ENCODE results near the gene RREB1. TPM values are rescaled to one million over a fixed set of nuclear protein-coding genes. Genes with fewer than 3 reads are reported as not detected.

The RREB1 gene
- polyA plus RNA-seq, 1 donor from 2014 or later, result not detected

DNA sequence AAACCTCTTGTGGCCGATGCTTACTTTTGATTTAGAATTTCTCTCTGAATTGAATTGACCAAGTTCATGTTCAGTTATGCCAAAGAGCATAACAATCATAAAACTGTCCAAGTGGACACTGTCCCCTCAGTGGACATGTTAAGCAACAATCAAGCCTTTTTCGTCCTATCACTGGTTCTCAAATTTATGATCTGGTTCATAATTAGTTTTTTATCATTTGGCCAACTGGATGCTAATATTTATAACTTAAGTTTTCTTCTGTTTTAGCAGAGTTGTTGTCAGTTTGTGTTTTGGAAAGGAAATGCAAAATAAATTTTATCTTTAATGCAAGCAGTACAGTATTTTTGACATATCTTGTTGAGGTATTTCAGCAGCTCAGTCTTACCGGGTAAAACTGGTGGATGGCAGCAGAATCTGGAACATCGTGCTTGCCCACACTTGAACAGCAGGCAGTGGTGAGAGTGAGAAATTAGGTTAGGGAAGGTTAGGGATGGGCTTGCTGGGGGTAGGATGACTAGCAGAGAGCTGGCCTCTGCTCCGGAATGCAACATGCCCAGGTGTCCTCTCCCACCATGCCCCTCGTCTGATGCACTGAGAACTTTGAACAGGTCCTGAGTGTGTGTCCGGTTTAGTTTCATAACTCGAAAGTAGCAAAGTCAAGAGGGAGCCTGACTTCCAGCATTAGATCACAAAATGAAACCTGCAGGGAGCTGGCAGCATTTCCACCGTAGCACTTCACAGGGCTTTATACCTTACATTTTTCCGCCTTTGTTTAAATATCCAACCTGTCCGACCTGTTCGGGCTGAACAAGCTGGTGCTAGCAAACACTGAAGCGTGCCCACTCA is 93.1 kb downstream of the RREB1 start:
- no peak overlapping the region for H3K27ac ChIP-seq (ENCODE audit: low read length)
- no peaks in the 10 kb centered on the region for H3K36me3 ChIP-seq (ENCODE audit: insufficient read depth, low read length)
- no peak overlapping the region for H2AFZ ChIP-seq (ENCODE audit: low read depth, low read length)
- H3K9me3 ChIP-seq (ENCODE audit: low read length), result no peaks in the 10 kb centered on the region
- no peaks in the 10 kb centered on the region for H3K79me2 ChIP-seq (replicated peaks; ENCODE audit: insufficient read depth, low read length)
- no peaks in the 10 kb centered on the region for H3K9me2 ChIP-seq (ENCODE audit: insufficient read depth, low read length)
- H3K4me3 ChIP-seq (ENCODE audit: low read length), result no peak overlapping the region
- H3K4me2 ChIP-seq (ENCODE audit: low read length), result no peak overlapping the region
- H4K20me1 ChIP-seq (ENCODE audit: insufficient read depth), result no peaks in the 10 kb centered on the region
- no peak overlapping the region for H3K9ac ChIP-seq (ENCODE audit: low read length)
- no peaks in the 10 kb centered on the region for H3F3A ChIP-seq (ENCODE audit: insufficient read depth, low read length, poor library complexity, severe bottlenecking)
- no peaks in the 10 kb centered on the region for H3K27me3 ChIP-seq (ENCODE audit: insufficient read depth, low read depth, low read length)
- TF ChIP-seq MXI1 (conservative IDR thresholded peaks at IDR 0.05; ENCODE audit: poor library complexity, severe bottlenecking), result no peak
- no peak for TF ChIP-seq EZH2 (IDR thresholded peaks at IDR 0.05; ENCODE audit: borderline replicate concordance, insufficient read depth, low read length, poor library complexity, severe bottlenecking)
- TF ChIP-seq POLR2AphosphoS5 (IDR thresholded peaks at IDR 0.05), result no peak
- TF ChIP-seq, protein P1, sequence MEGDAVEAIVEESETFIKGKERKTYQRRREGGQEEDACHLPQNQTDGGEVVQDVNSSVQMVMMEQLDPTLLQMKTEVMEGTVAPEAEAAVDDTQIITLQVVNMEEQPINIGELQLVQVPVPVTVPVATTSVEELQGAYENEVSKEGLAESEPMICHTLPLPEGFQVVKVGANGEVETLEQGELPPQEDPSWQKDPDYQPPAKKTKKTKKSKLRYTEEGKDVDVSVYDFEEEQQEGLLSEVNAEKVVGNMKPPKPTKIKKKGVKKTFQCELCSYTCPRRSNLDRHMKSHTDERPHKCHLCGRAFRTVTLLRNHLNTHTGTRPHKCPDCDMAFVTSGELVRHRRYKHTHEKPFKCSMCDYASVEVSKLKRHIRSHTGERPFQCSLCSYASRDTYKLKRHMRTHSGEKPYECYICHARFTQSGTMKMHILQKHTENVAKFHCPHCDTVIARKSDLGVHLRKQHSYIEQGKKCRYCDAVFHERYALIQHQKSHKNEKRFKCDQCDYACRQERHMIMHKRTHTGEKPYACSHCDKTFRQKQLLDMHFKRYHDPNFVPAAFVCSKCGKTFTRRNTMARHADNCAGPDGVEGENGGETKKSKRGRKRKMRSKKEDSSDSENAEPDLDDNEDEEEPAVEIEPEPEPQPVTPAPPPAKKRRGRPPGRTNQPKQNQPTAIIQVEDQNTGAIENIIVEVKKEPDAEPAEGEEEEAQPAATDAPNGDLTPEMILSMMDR (IDR thresholded peaks at IDR 0.05; ENCODE audit: poor library complexity, severe bottlenecking), result no peak
- TF ChIP-seq RAD21 (conservative IDR thresholded peaks at IDR 0.05), result no peak
- TF ChIP-seq EP300 (conservative IDR thresholded peaks at IDR 0.05; ENCODE audit: poor library complexity, severe bottlenecking), result no peak
- no peak for TF ChIP-seq TAF1 (IDR thresholded peaks at IDR 0.05; ENCODE audit: low read depth)
- TF ChIP-seq, protein P2, sequence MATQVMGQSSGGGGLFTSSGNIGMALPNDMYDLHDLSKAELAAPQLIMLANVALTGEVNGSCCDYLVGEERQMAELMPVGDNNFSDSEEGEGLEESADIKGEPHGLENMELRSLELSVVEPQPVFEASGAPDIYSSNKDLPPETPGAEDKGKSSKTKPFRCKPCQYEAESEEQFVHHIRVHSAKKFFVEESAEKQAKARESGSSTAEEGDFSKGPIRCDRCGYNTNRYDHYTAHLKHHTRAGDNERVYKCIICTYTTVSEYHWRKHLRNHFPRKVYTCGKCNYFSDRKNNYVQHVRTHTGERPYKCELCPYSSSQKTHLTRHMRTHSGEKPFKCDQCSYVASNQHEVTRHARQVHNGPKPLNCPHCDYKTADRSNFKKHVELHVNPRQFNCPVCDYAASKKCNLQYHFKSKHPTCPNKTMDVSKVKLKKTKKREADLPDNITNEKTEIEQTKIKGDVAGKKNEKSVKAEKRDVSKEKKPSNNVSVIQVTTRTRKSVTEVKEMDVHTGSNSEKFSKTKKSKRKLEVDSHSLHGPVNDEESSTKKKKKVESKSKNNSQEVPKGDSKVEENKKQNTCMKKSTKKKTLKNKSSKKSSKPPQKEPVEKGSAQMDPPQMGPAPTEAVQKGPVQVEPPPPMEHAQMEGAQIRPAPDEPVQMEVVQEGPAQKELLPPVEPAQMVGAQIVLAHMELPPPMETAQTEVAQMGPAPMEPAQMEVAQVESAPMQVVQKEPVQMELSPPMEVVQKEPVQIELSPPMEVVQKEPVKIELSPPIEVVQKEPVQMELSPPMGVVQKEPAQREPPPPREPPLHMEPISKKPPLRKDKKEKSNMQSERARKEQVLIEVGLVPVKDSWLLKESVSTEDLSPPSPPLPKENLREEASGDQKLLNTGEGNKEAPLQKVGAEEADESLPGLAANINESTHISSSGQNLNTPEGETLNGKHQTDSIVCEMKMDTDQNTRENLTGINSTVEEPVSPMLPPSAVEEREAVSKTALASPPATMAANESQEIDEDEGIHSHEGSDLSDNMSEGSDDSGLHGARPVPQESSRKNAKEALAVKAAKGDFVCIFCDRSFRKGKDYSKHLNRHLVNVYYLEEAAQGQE (IDR thresholded peaks at IDR 0.05; ENCODE audit: borderline replicate concordance), result no peak
- TF ChIP-seq SMC3 (conservative IDR thresholded peaks at IDR 0.05; ENCODE audit: poor library complexity), result no peak

DNA sequence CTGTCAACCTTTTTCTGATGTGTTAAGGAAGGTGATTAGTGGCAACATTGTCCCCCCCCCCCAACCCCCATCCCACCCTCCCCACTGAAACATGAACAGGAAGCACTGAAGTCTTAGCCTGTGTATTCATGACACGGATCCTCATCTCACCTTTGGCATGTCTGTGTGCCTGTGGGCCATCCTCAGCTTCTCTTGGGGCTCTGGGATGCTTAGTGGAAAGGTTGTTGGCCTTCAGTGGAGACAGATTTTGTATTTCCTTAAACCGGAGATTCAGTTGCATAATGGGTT is 93.6 kb downstream of the RREB1 start:
- Histone ChIP-seq H3K9ac (ENCODE audit: low read length) (no peak overlapping the region), H3K79me2 (replicated peaks; ENCODE audit: insufficient read depth, low read length) (no peaks in the 10 kb centered on the region), H3K36me3 (ENCODE audit: insufficient read depth, low read length) (no peaks in the 10 kb centered on the region), H3F3A (ENCODE audit: insufficient read depth, low read length, poor library complexity, severe bottlenecking) (no peaks in the 10 kb centered on the region), H4K20me1 (ENCODE audit: insufficient read depth) (no peaks in the 10 kb centered on the region), H3K9me3 (ENCODE audit: low read length) (no peaks in the 10 kb centered on the region), H3K27me3 (ENCODE audit: insufficient read depth, low read depth, low read length) (no peaks in the 10 kb centered on the region), H3K4me3 (ENCODE audit: low read length) (no peak overlapping the region), H3K4me2 (ENCODE audit: low read length) (no peak overlapping the region), H2AFZ (ENCODE audit: low read depth, low read length) (no peak overlapping the region), H3K27ac (ENCODE audit: low read length) (no peak overlapping the region), H3K9me2 (ENCODE audit: insufficient read depth, low read length) (no peaks in the 10 kb centered on the region)
- TF ChIP-seq, protein P1 (IDR thresholded peaks at IDR 0.05; ENCODE audit: poor library complexity, severe bottlenecking), result no peak
